GM04504 (cell line): Measurements from ENCODE around the gene WDR1.

Source experiments
- DNase-seq: peaks from one replicate; pipeline ENCODE4 v3.0.0-alpha.2; 2012; ENCODE audit warnings: low read depth

Gene WDR1

DNA sequence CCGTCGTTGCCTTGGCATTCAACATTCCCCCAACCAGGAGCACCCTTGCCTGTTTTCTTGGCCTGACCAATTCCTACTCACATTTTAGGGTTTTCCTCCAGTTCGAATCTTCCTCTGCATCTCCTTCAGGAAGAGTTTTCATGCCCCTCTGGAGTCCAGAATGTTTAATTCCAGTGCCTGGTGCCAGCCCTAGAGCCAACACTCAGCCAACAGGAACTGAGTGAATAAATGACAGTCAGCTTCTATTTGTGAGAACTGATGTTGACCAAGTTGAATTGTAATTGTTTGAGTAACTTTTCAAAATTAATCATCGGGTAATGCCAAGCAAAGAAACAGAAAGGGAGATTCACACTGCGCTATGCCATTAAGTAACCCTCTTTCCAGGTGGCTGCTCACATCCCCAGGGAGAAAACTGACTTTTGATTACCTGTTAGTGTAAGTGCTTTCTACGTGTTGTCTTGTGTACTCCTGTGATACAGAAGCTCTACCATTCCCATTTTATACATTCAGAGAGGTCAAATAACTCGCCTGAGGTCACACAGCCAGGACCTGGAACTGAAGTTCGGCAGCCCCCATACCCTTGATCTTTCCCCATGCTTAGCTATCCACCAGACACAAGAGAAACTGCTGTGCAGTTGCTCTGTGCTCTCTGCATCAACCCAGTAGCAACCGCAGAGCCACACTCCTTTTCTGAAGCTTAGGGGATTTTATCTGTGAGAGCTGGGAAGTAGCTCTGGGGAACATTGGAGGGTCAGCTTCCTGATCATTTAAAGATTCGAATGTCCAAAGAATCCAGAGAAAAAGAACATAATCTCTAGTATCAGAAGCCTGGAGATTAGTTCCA lies 76.3 kb downstream of the WDR1 start:
- no peak for DNase-seq

GRCh38 chr4:10036807-10037342 lies 79.7 kb downstream of the WDR1 start:
- DNase-seq: no peak

- DNase-seq: no peak
Measured at GRCh38 chr4:10035130-10035529, 81.5 kb downstream of the WDR1 start.

- no peak for DNase-seq
Measured at GRCh38 chr4:10034612-10035104, 81.9 kb downstream of the WDR1 start.

- no peak for DNase-seq
Measured at GRCh38 chr4:10034136-10034535, 82.5 kb downstream of the WDR1 start.

GRCh38 chr4:10033191-10033881 lies 83.3 kb downstream of the WDR1 start:
- no peak for DNase-seq

DNA sequence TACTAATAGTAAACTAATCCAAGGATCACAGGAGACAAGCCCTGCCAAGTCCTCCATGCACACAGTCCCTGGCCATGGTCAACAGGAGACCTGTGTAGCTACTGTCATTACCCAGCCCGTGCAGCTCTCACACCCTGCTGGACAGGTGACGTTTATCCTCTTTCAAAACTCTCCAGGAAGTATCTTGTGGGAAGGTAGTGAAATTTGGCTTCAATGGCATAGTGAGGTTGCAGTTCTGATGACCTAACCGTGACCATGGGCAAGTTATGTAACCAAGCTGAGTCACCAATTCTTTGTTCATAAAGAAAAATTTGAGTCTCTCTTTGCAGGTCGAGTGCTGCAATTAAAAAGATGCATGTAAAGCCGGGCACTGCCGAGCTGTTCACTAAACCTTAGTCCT lies 84.0 kb downstream of the WDR1 start:
- DNase-seq: no peak

DNA sequence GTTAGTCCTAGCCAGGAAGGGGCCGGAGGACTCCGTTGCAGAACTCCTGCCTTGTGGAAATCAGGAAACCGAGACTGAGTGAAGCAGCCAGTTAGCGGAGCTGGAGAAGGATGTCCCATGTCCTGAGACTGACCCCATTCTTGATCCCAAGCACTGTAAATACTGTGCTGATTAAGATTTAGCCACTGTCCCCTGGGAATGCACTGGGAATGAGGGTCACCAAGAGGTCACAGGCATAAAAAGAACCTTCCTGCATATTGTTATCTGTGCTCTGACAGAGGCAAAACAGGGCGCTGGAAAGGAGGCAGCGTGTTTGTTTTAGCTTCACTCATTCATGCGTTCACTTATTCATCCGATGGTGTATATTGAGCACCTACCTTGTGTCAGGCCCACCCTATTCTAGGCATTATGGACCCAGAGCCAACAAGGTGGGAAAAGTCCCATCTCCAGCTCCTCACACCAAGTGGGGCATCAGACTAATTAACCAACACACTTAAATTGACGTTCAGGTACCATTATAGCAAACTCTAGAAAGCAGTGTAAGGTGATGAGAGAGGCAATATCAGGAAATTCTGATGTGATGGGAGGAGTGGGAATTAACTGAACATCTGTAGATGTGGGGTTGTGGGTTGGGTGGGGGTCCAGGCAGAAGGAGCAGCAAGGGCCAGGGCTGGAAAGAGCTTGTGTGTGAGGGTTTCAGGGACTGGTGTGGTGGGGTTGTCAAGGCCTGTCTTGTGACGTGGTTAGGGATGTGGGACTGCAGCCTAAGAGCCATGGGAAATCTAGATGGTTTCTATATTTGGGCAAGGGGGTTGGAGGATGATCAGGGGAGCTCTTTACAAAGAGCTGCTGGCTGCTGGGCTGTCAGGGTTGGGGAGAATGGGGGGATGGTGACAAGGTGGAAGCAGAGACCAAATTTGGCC lies 84.7 kb downstream of the WDR1 start:
- DNase-seq: no peak

DNA sequence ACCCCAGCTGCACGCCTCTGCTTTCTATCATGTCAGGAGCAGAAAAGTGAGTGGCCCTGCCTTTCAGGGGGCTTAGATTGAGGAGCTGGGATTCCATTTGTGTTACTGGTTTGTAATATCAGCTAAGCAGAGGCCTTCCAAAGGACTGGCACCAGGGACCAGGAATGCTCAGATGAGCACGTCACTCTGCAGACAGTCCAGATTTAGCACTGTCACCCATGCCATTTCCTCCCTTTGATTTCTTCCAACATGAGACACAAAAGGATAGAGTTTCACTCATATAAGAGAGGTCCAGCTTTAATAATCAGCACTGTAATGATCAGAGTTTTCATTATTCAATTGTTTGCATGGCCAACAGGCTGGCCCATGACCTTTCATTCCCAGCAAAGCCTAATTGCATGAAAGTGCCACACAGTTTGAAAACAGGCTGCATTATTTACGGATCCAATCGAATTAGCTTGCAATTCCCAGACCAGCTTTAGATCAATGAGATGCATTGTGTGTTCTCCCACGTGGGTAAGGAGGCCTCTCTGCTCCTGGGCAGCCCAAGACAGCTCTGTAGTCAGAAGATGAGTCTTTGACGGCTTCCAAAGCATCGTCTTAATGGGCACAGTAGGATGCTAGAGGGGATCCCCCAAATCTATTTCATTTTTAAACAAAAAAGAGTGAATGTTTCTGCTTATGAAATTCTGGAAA lies 85.5 kb downstream of the WDR1 start:
- no peak for DNase-seq

- DNase-seq: no peak
Measured at GRCh38 chr4:10029403-10029802, 87.2 kb downstream of the WDR1 start.

- no peak for DNase-seq
Measured at GRCh38 chr4:10028910-10029309, 87.7 kb downstream of the WDR1 start.

GRCh38 chr4:10026485-10026884 lies 90.1 kb downstream of the WDR1 start:
- no peak for DNase-seq

DNA sequence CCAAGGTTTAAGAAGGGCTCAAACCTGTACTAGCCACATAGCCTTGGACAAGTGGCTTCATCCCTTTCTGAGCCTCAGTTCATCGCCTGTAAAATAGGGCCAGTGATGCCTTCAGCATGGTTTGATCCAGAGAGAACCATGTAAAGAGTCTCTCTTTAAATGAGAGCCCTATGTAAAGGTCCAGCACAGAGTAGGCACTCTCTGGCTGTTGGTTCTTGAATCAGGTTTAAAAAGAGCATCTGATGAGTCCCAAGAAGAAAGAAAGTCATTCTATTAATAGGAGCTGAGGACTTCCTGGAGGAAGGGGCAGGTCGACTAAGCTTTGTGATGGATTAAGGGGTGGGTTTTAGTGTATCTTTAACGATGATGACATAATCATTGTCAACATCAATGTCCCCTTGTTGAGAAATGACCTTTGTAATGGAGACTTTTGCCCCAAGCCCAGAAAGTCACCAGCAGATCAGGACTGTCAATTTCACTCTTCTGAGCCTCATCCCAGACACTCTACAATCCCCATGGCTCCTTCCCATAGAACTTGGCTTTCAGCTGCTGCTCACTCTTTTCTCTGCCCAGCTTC lies 91.3 kb downstream of the WDR1 start:
- DNase-seq: no peak
